WI38 (cell line): ENCODE data around the gene SLC25A23.
A peak's percentile ranks its signal among the peaks of the same experiment; 100 is the strongest.

Experiments
- H3K4me3 ChIP-seq: 2 replicates; pipeline ENCODE4 v1.5.1; 2011; ENCODE audit warnings: low read depth, mild to moderate bottlenecking, control low read depth, low read length
- CTCF ChIP-seq: IDR thresholded peaks from 2 replicates; pipeline ENCODE4 v1.5.1; 2012; ENCODE audit warnings: low read depth, mild to moderate bottlenecking, control low read depth, low read length

Gene SLC25A23

GRCh38 chr19:6484831-6485230 lies 25.2 kb upstream of the SLC25A23 start:
- TF ChIP-seq CTCF, result no peak
- no peak overlapping the region for H3K4me3 ChIP-seq

- no peak overlapping the region for H3K4me3 ChIP-seq
Measured at GRCh38 chr19:6484230-6484629, 24.6 kb upstream of the SLC25A23 start.

GRCh38 chr19:6483235-6483634 lies 23.6 kb upstream of the SLC25A23 start:
- TF ChIP-seq CTCF, result no peak

More at GRCh38 chr19:6484230-6484629, 24.6 kb upstream of the SLC25A23 start:
- no peak for TF ChIP-seq CTCF

GRCh38 chr19:6482343-6482686 lies 22.7 kb upstream of the SLC25A23 start:
- H3K4me3 ChIP-seq, result no peak overlapping the region

More at GRCh38 chr19:6483235-6483634, 23.6 kb upstream of the SLC25A23 start:
- H3K4me3 ChIP-seq, result no peak overlapping the region

GRCh38 chr19:6481541-6482342 lies 22.1 kb upstream of the SLC25A23 start, which contains the start of gene DENND1C:
Gene DENND1C, minus strand, starts transcription at chr19:6481787. Its CDS starts 92 bp downstream, at chr19:6481695.
- H3K4me3 ChIP-seq, result no peak within 1 kb of the TSS
- peak; percentile 41; the same call in 1 of the 2 replicates for TF ChIP-seq CTCF

More at GRCh38 chr19:6482343-6482686, 22.7 kb upstream of the SLC25A23 start:
- no peak for TF ChIP-seq CTCF

GRCh38 chr19:6480848-6481415 lies 21.3 kb upstream of the SLC25A23 start:
- no peak for TF ChIP-seq CTCF

GRCh38 chr19:6479836-6480398 lies 20.3 kb upstream of the SLC25A23 start:
- no peak for TF ChIP-seq CTCF

More at GRCh38 chr19:6480848-6481415, 21.3 kb upstream of the SLC25A23 start:
- H3K4me3 ChIP-seq, result no peak overlapping the region

More at GRCh38 chr19:6479836-6480398, 20.3 kb upstream of the SLC25A23 start:
- no peak overlapping the region for H3K4me3 ChIP-seq
